HepG2 (cell line): ENCODE measurements around the gene BOD1. TPM values are rescaled to one million over a fixed set of nuclear protein-coding genes. Genes with fewer than 3 reads are reported as not detected.

Source experiments
- FOXP4 ChIP-seq: sonication (generic); formaldehyde crosslinking; IDR thresholded peaks from 2 replicates; pipeline ENCODE4 v1.4.0; 2020; ENCODE audit warnings: missing genetic modification reagents
- GZF1 ChIP-seq: sonication (generic); formaldehyde crosslinking; IDR thresholded peaks from 2 replicates; pipeline ENCODE4 v1.5.1; 2020; ENCODE audit warnings: mild to moderate bottlenecking, missing genetic modification reagents
- HNF1A ChIP-seq, 2 experiments: sonication (generic) in 1 of 2; formaldehyde crosslinking in 1 of 2; IDR thresholded peaks; 2 replicates each; pipeline versions ENCODE4 v1.4.0 to v1.6.1; 2016 to 2020; ENCODE audit warnings: borderline replicate concordance in 1 of 2, low read depth in 1 of 2, mild to moderate bottlenecking in 1 of 2, missing genetic modification reagents in 1 of 2
- IRF9 ChIP-seq: sonication (generic); formaldehyde crosslinking; IDR thresholded peaks from 2 replicates; pipeline ENCODE4 v1.8.0; 2022; ENCODE audit warnings: missing genetic modification reagents, mild to moderate bottlenecking, borderline replicate concordance
- NCOR1 ChIP-seq: fragments of 200-600 bp; sonication (generic); IDR thresholded peaks from 2 replicates; pipeline ENCODE4 v1.7.0; 2017; ENCODE audit warnings: antibody characterized with exemption, low read length, borderline replicate concordance
- NFRKB ChIP-seq: fragments of 450-650 bp; IDR thresholded peaks from 2 replicates; pipeline ENCODE4 v1.6.1; 2017
- NR2C2 ChIP-seq: sonication (generic); formaldehyde crosslinking; IDR thresholded peaks from 2 replicates; pipeline ENCODE4 v1.4.0; 2020; ENCODE audit warnings: missing genetic modification reagents, mild to moderate bottlenecking, moderate library complexity, borderline replicate concordance
- RAD21 ChIP-seq: fragments of 450-650 bp; formaldehyde crosslinking; IDR thresholded peaks from 2 replicates; pipeline ENCODE4 v1.5.0; 2020; ENCODE audit warnings: mild to moderate bottlenecking
- SMC3 ChIP-seq: IDR thresholded peaks from 2 replicates; pipeline ENCODE4 v1.6.1; 2011; ENCODE audit warnings: low read length, improper control_type of control experiment
- TOPORS ChIP-seq: sonication (generic); formaldehyde crosslinking; IDR thresholded peaks from 2 replicates; pipeline ENCODE4 v1.8.0; 2023; ENCODE audit warnings: mild to moderate bottlenecking, missing genetic modification reagents
- U2AF1 ChIP-seq: fragments of 200-400 bp; formaldehyde crosslinking; optimal IDR thresholded peaks from 2 replicates; pipeline ENCODE3; 2017; ENCODE audit warnings: mild to moderate bottlenecking, low read depth, low read length
- ZBTB4 ChIP-seq: sonication (generic); formaldehyde crosslinking; IDR thresholded peaks from 2 replicates; pipeline ENCODE4 v1.4.0; 2020; ENCODE audit warnings: missing genetic modification reagents, mild to moderate bottlenecking, borderline replicate concordance
- ZNF235 ChIP-seq: sonication (generic); formaldehyde crosslinking; IDR thresholded peaks from 2 replicates; pipeline ENCODE4 v1.8.1; 2023; ENCODE audit warnings: mild to moderate bottlenecking, missing genetic modification reagents, borderline replicate concordance
- ZNF354B ChIP-seq: sonication (generic); formaldehyde crosslinking; IDR thresholded peaks from 2 replicates; pipeline ENCODE4 v1.8.0; 2022; ENCODE audit warnings: mild to moderate bottlenecking, missing genetic modification reagents
- ZNF496 ChIP-seq: sonication (generic); formaldehyde crosslinking; IDR thresholded peaks from 2 replicates; pipeline ENCODE4 v1.8.1; 2023; ENCODE audit warnings: mild to moderate bottlenecking, moderate library complexity, missing genetic modification reagents; ENCODE audit not compliant: insufficient replicate concordance
- ZNF616 ChIP-seq: sonication (generic); formaldehyde crosslinking; IDR thresholded peaks from 2 replicates; pipeline ENCODE4 v1.5.0; 2020; ENCODE audit warnings: low read depth, mild to moderate bottlenecking, missing genetic modification reagents
- ZNF619 ChIP-seq: sonication (generic); formaldehyde crosslinking; IDR thresholded peaks from 2 replicates; pipeline ENCODE4 v1.4.0; 2020; ENCODE audit warnings: mild to moderate bottlenecking, missing genetic modification reagents
- ZNF749 ChIP-seq: sonication (generic); formaldehyde crosslinking; IDR thresholded peaks from 2 replicates; pipeline ENCODE4 v1.8.0; 2022; ENCODE audit warnings: mild to moderate bottlenecking, missing genetic modification reagents, moderate library complexity, borderline replicate concordance
- ZSCAN12 ChIP-seq: sonication (generic); formaldehyde crosslinking; IDR thresholded peaks from 2 replicates; pipeline ENCODE4 v1.9.0; 2021; ENCODE audit warnings: mild to moderate bottlenecking, missing genetic modification reagents
- ZSCAN21 ChIP-seq: sonication (generic); formaldehyde crosslinking; IDR thresholded peaks from 2 replicates; pipeline ENCODE4 v1.8.0; 2022; ENCODE audit warnings: mild to moderate bottlenecking, missing genetic modification reagents, moderate library complexity, borderline replicate concordance
- polyA plus RNA-seq, 8 experiments: library from polyadenylated mRNA; depleted of rRNA in 3 of 8; stranded (reverse) in 7 of 8; unstranded in 1 of 8; fragments of >200 nt; fragmentation: Illumina TruSeq in 4 of 8; extraction: Trizol in 4 of 8; gene quantifications; 2 replicates each; pipeline versions ENCODE4 v1.2.1 to v1.2.3, GENCODE V29; 2011 to 2016; ENCODE audit warnings: low read depth in 4 of 8, missing spikeins in 1 of 8, mixed read lengths in 1 of 8; ENCODE audit not compliant: insufficient read depth in 1 of 8
- total RNA-seq, 5 experiments: library from RNA; depleted of rRNA; stranded (reverse); fragments of >200 nt; fragmentation: Illumina TruSeq; extraction: Trizol; gene quantifications; 2 replicates each; pipeline ENCODE4 v1.2.3, GENCODE V29; 2016; ENCODE audit warnings: low read depth in 1 of 5

BOD1 gene
- total and polyA plus RNA-seq, 2 of the 13 experiments (the other 11 are each of a cell fraction or from before 2014, with no cell fraction given): 81.5 to 103 TPM

GRCh38 chr5:173623296-173623771 lies 6.9 kb upstream of the BOD1 start (continued):
- no peak for TF ChIP-seq IRF9
- peak; percentile 62 for TF ChIP-seq HNF1A (IDR thresholded peaks at IDR 0.05; ENCODE audit: low read depth)
- TF ChIP-seq HNF1A (CRISPR knock-in tag; IDR thresholded peaks at IDR 0.05; ENCODE audit: borderline replicate concordance): no peak
- no peak for TF ChIP-seq U2AF1
- no peak for TF ChIP-seq NR2C2 (CRISPR knock-in tag)
- TF ChIP-seq ZBTB4 (CRISPR knock-in tag): no peak
- TF ChIP-seq ZNF496 (CRISPR knock-in tag): no peak
- TF ChIP-seq TOPORS (CRISPR knock-in tag): no peak
- no peak for TF ChIP-seq RAD21 (CRISPR knock-in tag)
- TF ChIP-seq ZSCAN12: no peak
- TF ChIP-seq GZF1: no peak
- TF ChIP-seq NCOR1: no peak; the same call in 1 of the 2 replicates
- TF ChIP-seq ZSCAN21: no peak
- no peak for TF ChIP-seq ZNF354B (CRISPR knock-in tag)
- no peak for TF ChIP-seq NFRKB
- TF ChIP-seq ZNF619: no peak
- TF ChIP-seq ZNF235: no peak
- 0 out of 2 replicates have a peak, but pooled peaks have one; percentile 33 for TF ChIP-seq ZNF749
- peak; percentile 79 for TF ChIP-seq FOXP4 (CRISPR knock-in tag)
- TF ChIP-seq ZNF616 (CRISPR knock-in tag): no peak
- no peak for TF ChIP-seq SMC3
